ENCODE results near the gene ELF1. TPM values are rescaled to one million over a fixed set of nuclear protein-coding genes. Genes with fewer than 3 reads are reported as not detected.

ELF1 gene
- total and polyA plus RNA-seq, 2 donors (not counting 3 experiments of a cell fraction or from before 2014, with no cell fraction given): 31.8 to 61.2 TPM

GRCh38 chr13:40968416-40969000 lies 50.6 kb downstream of the ELF1 start:
- CTCF ChIA-PET: interaction anchor here (1.0 to 1.5 kb wide), 4 partner anchors 13 to 86 kb away, joined by 3 to 4 read pairs (median 3); no protein-coding TSS in a partner anchor

More at GRCh38 chr13:40968416-40969000, 50.6 kb downstream of the ELF1 start:
- Histone ChIP-seq H3K36me3 (ENCODE audit: control insufficient read depth in 2 of 2, extremely low read depth in 1 of 2, insufficient read depth in 2 of 2, low read length in 2 of 2) (no peaks in the 10 kb centered on the region), H2AFZ (ENCODE audit: low read depth, low read length) (no peak overlapping the region), H3K27me3 (ENCODE audit: control insufficient read depth in 2 of 2, insufficient read depth in 2 of 2, low read length in 2 of 2) (no peaks in the 10 kb centered on the region), H3K4me1 (ENCODE audit: control insufficient read depth, extremely low read depth, insufficient read depth, low read length) (no peaks in the 10 kb centered on the region), H3K4me3 (replicated peaks in 1 of 3; ENCODE audit: insufficient read depth in 1 of 3, low read depth in 1 of 3, low read length in 3 of 3) (no peak overlapping the region), H3K79me2 (ENCODE audit: control insufficient read depth, insufficient read depth, low read length) (peaks cover 98% of the 10 kb centered on the region), H3K9me3 (replicated peaks; ENCODE audit: control insufficient read depth, insufficient read depth, low read length) (no peaks in the 10 kb centered on the region), H3K4me2 (ENCODE audit: insufficient read depth, low read length) (no peak overlapping the region), H4K20me1 (replicated peaks; ENCODE audit: control insufficient read depth, extremely low read depth, insufficient read depth, low read length) (peaks cover 27% of the 10 kb centered on the region), H3K27ac (ENCODE audit: insufficient read depth, low read depth, low read length) (no peak overlapping the region), H3K9me1 (replicated peaks; ENCODE audit: control insufficient read depth, extremely low read depth, insufficient read depth, low read length) (no peaks in the 10 kb centered on the region), H3K9ac (replicated peaks; ENCODE audit: extremely low read depth, insufficient read depth, low read length) (no peak overlapping the region)
- FAIRE-seq (no peak), DNase-seq (ENCODE audit: low read depth, low spot score) (no peak)
- intact Hi-C loops (cut with micrococcal nuclease) (no loop called here), dilution Hi-C loops (cut with MboI; ENCODE audit: extremely low pct_ligation_motif_present, low sequenced_read_pairs) (no loop called here)
- POLR2A ChIA-PET: no interaction called here
- no TSS peak for BruUV-seq (replicated peaks)
- TF ChIP-seq POLR2AphosphoS5 (IDR thresholded peaks at IDR 0.05; ENCODE audit: insufficient read depth, low read depth, low read length): no peak
- TF ChIP-seq EZH2 (IDR thresholded peaks at IDR 0.05; ENCODE audit: borderline replicate concordance, low read depth, low read length, severe bottlenecking): no peak
- TF ChIP-seq POLR2A (IDR thresholded peaks at IDR 0.05; ENCODE audit: low read depth, low read length): no peak
- TF ChIP-seq MYC (IDR thresholded peaks at IDR 0.05; ENCODE audit: low read depth, low read length): no peak
- TF ChIP-seq CTCF (IDR thresholded peaks at IDR 0.05; ENCODE audit: extremely low read depth in 1 of 2, insufficient read depth in 1 of 2, low read depth in 1 of 2, low read length in 2 of 2): no peak
- TF ChIP-seq FOS (IDR thresholded peaks at IDR 0.05; ENCODE audit: borderline replicate concordance, insufficient read depth, low read length): no peak
- TF ChIP-seq GATA2 (IDR thresholded peaks at IDR 0.05; ENCODE audit: insufficient read depth, insufficient read length, low read depth, low read length): no peak
